ENCODE measurements around the gene CCNDBP1.

- TF ChIP-seq, protein P1, sequence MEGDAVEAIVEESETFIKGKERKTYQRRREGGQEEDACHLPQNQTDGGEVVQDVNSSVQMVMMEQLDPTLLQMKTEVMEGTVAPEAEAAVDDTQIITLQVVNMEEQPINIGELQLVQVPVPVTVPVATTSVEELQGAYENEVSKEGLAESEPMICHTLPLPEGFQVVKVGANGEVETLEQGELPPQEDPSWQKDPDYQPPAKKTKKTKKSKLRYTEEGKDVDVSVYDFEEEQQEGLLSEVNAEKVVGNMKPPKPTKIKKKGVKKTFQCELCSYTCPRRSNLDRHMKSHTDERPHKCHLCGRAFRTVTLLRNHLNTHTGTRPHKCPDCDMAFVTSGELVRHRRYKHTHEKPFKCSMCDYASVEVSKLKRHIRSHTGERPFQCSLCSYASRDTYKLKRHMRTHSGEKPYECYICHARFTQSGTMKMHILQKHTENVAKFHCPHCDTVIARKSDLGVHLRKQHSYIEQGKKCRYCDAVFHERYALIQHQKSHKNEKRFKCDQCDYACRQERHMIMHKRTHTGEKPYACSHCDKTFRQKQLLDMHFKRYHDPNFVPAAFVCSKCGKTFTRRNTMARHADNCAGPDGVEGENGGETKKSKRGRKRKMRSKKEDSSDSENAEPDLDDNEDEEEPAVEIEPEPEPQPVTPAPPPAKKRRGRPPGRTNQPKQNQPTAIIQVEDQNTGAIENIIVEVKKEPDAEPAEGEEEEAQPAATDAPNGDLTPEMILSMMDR (IDR thresholded peaks at IDR 0.05), result no peak
- no peak for TF ChIP-seq POLR2AphosphoS5 (IDR thresholded peaks at IDR 0.05; ENCODE audit: low read depth, low read length)
- no peak for TF ChIP-seq REST (IDR thresholded peaks at IDR 0.05; ENCODE audit: insufficient read depth in 1 of 2, low read depth in 2 of 2, low read length in 1 of 2)
- no peak for TF ChIP-seq TCF7L2 (IDR thresholded peaks at IDR 0.05; ENCODE audit: low read depth, low read length)
- no peak for TF ChIP-seq SIN3A (IDR thresholded peaks at IDR 0.05; ENCODE audit: borderline replicate concordance, insufficient read depth, low read depth, low read length)
Measured at GRCh38 chr15:43183270-43183669, 1.9 kb upstream of the CCNDBP1 start.
